Gastrocnemius medialis (tissue), 4 donors: ENCODE measurements around the gene UBE3B. TPM values are rescaled to one million over a fixed set of nuclear protein-coding genes. Genes with fewer than 3 reads are reported as not detected.
A peak's percentile ranks its signal among the peaks of the same experiment; 100 is the strongest.

Experiments used
- ATAC-seq, 2 donors: fragments of 150-250 bp; one replicate each; pipeline ENCODE4 v1.9.1; 2016
- DNase-seq, 2 donors: peaks; one replicate each; pipeline ENCODE4 v3.0.0-alpha.2; 2019
- H3K27ac ChIP-seq, 4 donors: fragments of 200-600 bp; sonication (generic); 1 replicate in 1 of 4; 2 replicates in 3 of 4; pipeline ENCODE4 v1.5.1; 2016 to 2018; ENCODE audit warnings: mild to moderate bottlenecking in 2 of 4, moderate library complexity in 1 of 4
- H3K27me3 ChIP-seq, 3 donors: fragments of 200-600 bp; sonication (generic) in 2 of 3; 1 replicate in 1 of 3; 2 replicates in 2 of 3; pipeline versions ENCODE4 v1.5.1 to v1.6.0; 2016 to 2019; ENCODE audit warnings: mild to moderate bottlenecking in 1 of 3, moderate library complexity in 1 of 3
- H3K36me3 ChIP-seq, 2 donors: fragments of 200-600 bp; sonication (generic) in 1 of 2; one replicate each; pipeline ENCODE4 v1.5.1; 2017 to 2018
- H3K4me1 ChIP-seq, 2 donors: fragments of 200-600 bp; sonication (generic) in 1 of 2; one replicate each; pipeline ENCODE4 v1.5.1; 2016 to 2017; ENCODE audit warnings: mild to moderate bottlenecking in 2 of 2
- H3K4me3 ChIP-seq, 4 donors: fragments of 200-600 bp; sonication (generic) in 3 of 4; 1 replicate in 1 of 4; 2 replicates in 3 of 4; pipeline ENCODE4 v1.5.1; 2016 to 2019; ENCODE audit warnings: mild to moderate bottlenecking in 2 of 4
- H3K9me3 ChIP-seq, 3 donors: fragments of 200-600 bp; sonication (generic) in 2 of 3; 1 replicate in 1 of 3; 2 replicates in 2 of 3; pipeline ENCODE4 v1.5.1; 2016 to 2019
- POLR2A ChIP-seq, 2 donors: fragments of 450-650 bp; IDR thresholded peaks; one replicate each; pipeline ENCODE4 v1.6.1; 2017; ENCODE audit warnings: antibody characterized with exemption in 2 of 2, mild to moderate bottlenecking in 2 of 2, moderate library complexity in 2 of 2
- in situ Hi-C, 4 donors: fragments of 200-750 bp; cut with MboI; loops; one replicate each; pipeline versions ENCODE4 v1.15.0 to v1.8.0; 2017; ENCODE audit warnings: low sequenced_read_pairs in 4 of 4
- intact Hi-C: fragments of 100-400 bp; cut with DNase I; formaldehyde crosslinking; loops from one replicate; pipeline ENCODE4 v1.15.1; 2023; ENCODE audit warnings: low total_unique reads
- total RNA-seq, 4 donors: library from RNA; depleted of rRNA; stranded (reverse); fragments of >200 nt; gene quantifications; one replicate each; pipeline versions ENCODE4 v1.1.0 to v1.2.3, GENCODE V29; 2016
- TF ChIP-seq, protein P1 (sequence below), 5 experiments: fragments of 450-650 bp in 3 of 5; fragments of 200-600 bp in 2 of 5; sonication (generic) in 2 of 5; IDR thresholded peaks in 4 of 5; conservative IDR thresholded peaks in 1 of 5; 1 replicate in 4 of 5; 2 replicates in 1 of 5; pipeline ENCODE4 v1.5.1; 2016 to 2019; ENCODE audit warnings: antibody characterized with exemption in 5 of 5, mild to moderate bottlenecking in 3 of 5, moderate library complexity in 3 of 5

Gene UBE3B
- total RNA-seq, 4 donors from 2014 or later = 44.8 to 58.2 (median 55.9) TPM

DNA sequence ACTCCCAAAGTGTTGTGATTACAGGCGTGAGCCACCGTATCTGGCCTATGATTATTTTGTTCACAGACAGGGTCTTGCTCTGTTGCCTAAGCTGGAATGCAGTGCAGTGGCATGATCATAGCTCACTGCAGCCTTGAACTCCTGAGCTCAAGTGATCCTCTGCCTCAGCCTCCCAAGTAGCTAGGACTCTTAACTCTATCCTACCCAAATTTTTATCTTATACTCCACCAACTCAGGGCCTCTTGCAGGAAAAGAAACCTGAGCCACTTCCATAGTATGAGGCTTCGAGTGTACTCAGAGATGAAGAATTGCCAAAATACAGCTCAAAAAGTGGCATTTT lies 95.0 kb downstream of the UBE3B start:
- Histone ChIP-seq H3K27ac (peak overlapping the region; percentile 84 to 95 (median 90)), H3K4me1 (peaks cover 18% of the 10 kb centered on the region in 2 donors), H3K9me3 (no peaks in the 10 kb centered on the region), H3K36me3 (peaks cover 0 to 36% of the 10 kb centered on the region in 2 donors), H3K4me3 (peak overlapping the region; percentile 66 to 85 (median 79)), H3K27me3 (no peaks in the 10 kb centered on the region)
- no peak for TF ChIP-seq POLR2A (IDR thresholded peaks at IDR 0.05)
- TF ChIP-seq, protein P1, sequence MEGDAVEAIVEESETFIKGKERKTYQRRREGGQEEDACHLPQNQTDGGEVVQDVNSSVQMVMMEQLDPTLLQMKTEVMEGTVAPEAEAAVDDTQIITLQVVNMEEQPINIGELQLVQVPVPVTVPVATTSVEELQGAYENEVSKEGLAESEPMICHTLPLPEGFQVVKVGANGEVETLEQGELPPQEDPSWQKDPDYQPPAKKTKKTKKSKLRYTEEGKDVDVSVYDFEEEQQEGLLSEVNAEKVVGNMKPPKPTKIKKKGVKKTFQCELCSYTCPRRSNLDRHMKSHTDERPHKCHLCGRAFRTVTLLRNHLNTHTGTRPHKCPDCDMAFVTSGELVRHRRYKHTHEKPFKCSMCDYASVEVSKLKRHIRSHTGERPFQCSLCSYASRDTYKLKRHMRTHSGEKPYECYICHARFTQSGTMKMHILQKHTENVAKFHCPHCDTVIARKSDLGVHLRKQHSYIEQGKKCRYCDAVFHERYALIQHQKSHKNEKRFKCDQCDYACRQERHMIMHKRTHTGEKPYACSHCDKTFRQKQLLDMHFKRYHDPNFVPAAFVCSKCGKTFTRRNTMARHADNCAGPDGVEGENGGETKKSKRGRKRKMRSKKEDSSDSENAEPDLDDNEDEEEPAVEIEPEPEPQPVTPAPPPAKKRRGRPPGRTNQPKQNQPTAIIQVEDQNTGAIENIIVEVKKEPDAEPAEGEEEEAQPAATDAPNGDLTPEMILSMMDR (IDR thresholded peaks at IDR 0.05 in 4 of 5, conservative IDR thresholded peaks at IDR 0.05 in 1 of 5) = no peak
- intact Hi-C loops = no loop called here
- DNase-seq (no peak), ATAC-seq (no peak)
- in situ Hi-C loops = no loop called here

DNA sequence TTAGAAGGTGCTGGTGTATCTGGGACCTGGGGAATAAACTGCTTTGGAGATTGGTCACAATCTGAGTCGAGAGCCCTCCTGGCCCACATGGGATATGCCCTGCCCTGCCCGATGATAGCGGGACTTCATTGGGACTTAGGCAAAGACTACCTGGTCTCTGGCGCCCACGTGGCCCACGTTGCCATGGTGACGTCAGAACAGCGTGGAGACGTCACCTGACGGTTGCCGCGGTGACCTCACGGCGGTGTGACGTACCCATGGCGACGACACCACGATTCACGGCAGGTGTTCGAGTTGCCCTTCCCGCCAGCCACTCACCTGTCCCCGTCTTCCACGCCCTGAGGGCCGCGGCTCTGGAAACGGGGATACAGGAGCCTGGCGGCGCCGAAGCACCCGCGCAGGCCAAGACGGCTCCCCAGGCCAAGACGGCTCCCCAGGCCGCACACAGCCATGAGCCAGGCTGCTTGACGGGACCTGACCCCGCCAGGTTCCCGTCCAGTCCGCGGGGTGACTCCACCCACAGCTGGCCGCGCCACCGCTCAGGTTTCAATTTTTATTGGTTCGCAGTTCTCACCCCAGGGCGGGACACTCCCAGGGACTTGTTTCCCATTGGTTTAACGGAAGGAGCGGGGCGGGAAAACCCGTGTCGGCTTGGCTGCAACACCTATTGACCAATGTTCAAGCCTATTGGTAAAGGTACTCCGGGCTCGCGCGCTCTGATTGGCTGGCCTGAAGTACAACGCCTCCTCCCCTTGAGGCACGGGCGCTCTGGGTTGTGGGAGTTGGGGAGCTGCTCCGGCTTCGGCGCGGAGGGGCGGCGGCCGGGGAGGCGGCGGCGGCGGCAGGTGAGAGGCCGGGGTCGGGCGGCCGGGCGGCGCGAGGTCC lies 95.8 kb downstream of the UBE3B start, which contains the start of the genes MMAB and MVK:
MMAB (minus strand) TSS at position 476 of the 885 bp plus-strand sequence; CDS start at position 452, 24 bp downstream.
MVK (plus strand) TSS at position 766 of the 885 bp plus-strand sequence. CDS start 1,029 bp downstream, outside the sequence.
- DNase-seq (peak; percentile 100), ATAC-seq (peak; percentile 99)
- peak within 1 kb of the TSS; percentile 84 to 95 (median 90) for H3K27ac ChIP-seq
- H3K36me3 ChIP-seq = peaks cover 0 to 36% of the 10 kb centered on the region in 2 donors
- peak within 1 kb of the TSS; percentile 66 to 85 (median 79) for H3K4me3 ChIP-seq
- H3K4me1 ChIP-seq = peaks cover 18% of the 10 kb centered on the region in 2 donors
- no peaks in the 10 kb centered on the region for H3K27me3 ChIP-seq
- no peaks in the 10 kb centered on the region for H3K9me3 ChIP-seq
- intact Hi-C loops (loop anchor here (1.0 kb wide), 1 partner anchor 140 kb away; the partner anchor contains the start of gene FAM222A), in situ Hi-C loops (no loop called here)
- TF ChIP-seq, protein P1 (IDR thresholded peaks at IDR 0.05 in 4 of 5, conservative IDR thresholded peaks at IDR 0.05 in 1 of 5) = no peak
- TF ChIP-seq POLR2A (IDR thresholded peaks at IDR 0.05) = peak; percentile 65 to 79

DNA sequence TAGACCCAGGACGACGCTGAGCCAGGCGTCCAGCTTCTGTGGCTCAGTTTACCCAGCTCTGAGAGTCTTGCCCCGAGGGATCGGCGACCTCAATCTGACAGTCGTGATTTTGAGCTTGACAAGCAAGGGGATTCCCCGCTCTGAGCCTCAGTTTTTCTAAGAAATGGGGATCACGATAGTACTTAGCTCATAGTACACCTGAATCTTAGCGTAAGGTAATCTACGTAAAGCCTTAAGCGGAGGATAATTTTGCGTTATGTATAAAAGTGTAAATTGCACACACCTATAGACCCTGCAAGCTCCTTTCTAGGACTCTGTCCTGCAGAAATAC lies 96.4 kb downstream of the UBE3B start:
- in situ Hi-C loops (no loop called here), intact Hi-C loops (loop anchor here (1.0 kb wide), 1 partner anchor 139 kb away; the partner anchor contains the start of gene FAM222A)
- Histone ChIP-seq H3K4me3 (peak overlapping the region; percentile 55 to 85 (median 74)), H3K27ac (peak overlapping the region; percentile 79 to 91 (median 87)), H3K36me3 (peaks cover 0 to 39% of the 10 kb centered on the region in 2 donors), H3K9me3 (no peaks in the 10 kb centered on the region), H3K27me3 (no peaks in the 10 kb centered on the region), H3K4me1 (peaks cover 18% of the 10 kb centered on the region in 2 donors)
- TF ChIP-seq, protein P1 (IDR thresholded peaks at IDR 0.05 in 4 of 5, conservative IDR thresholded peaks at IDR 0.05 in 1 of 5) = no peak
- no peak for TF ChIP-seq POLR2A (IDR thresholded peaks at IDR 0.05)
- ATAC-seq (no peak), DNase-seq (no peak)

DNA sequence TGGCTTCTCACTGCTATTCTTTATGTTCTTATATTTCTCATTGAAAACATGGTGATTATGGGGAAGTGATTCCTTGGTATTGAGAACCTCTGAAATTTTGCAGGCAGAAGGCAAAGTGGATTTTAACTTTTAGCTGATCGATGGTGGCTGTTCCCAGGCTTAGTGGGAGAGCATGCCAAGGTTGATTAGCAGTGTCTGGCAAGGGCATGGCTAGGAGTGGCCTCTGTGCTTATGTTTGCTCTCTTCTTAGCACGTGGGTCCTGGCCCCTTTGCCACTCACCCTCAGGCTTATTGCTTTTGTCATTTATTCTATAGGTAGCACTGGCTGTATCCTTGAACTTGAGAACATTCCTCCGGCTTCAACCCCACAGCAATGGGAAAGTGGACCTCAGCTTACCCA lies 98.2 kb downstream of the UBE3B start:
- intact Hi-C loops (no loop called here), in situ Hi-C loops (no loop called here)
- no peaks in the 10 kb centered on the region for H3K9me3 ChIP-seq
- DNase-seq (no peak), ATAC-seq (no peak)
- H3K4me3 ChIP-seq = no peak overlapping the region
- H3K4me1 ChIP-seq = peaks cover 18% of the 10 kb centered on the region in 2 donors
- no peaks in the 10 kb centered on the region for H3K27me3 ChIP-seq
- TF ChIP-seq, protein P1 (IDR thresholded peaks at IDR 0.05 in 4 of 5, conservative IDR thresholded peaks at IDR 0.05 in 1 of 5) = no peak
- TF ChIP-seq POLR2A (IDR thresholded peaks at IDR 0.05) = no peak
- H3K27ac ChIP-seq = no peak overlapping the region
- H3K36me3 ChIP-seq = peaks cover 0 to 57% of the 10 kb centered on the region in 2 donors
